IMR-90 (cell line): ENCODE measurements around the gene KRTAP12-3. TPM values are rescaled to one million over a fixed set of nuclear protein-coding genes. Genes with fewer than 3 reads are reported as not detected.

Source experiments
- ATAC-seq: fragments of 200-7000 bp; cut with Tn5 transposase; 2 replicates; pipeline ENCODE4 v1.9.1; 2020; ENCODE audit warnings: low read depth, mild to moderate bottlenecking, moderate library complexity
- BruUV-seq: library from RNA; stranded (reverse); fragments of 400-500 nt; replicated peaks from 2 replicates; lab custom pipeline; 2021; lab: Mats Ljungman, UMichigan
- CTCF ChIA-PET: fragments of 300-600 bp; formaldehyde crosslinking; extraction: SDS; loops from one replicate; lab custom pipeline; 2021; ENCODE audit warnings: antibody characterized with exemption; lab: Yijun Ruan, JAX
- POLR2A ChIA-PET: fragments of 300-600 bp; sonication (Branson Sonifier 250); formaldehyde crosslinking; loops from one replicate; lab custom pipeline; 2022; ENCODE audit warnings: antibody characterized with exemption; ENCODE audit not compliant: unreplicated experiment; lab: Charles Lee
- DNase-seq: peaks from one replicate; pipeline ENCODE4 v3.0.0; 2013
- H2AFZ ChIP-seq: replicated peaks from 2 replicates; pipeline ENCODE3; 2013; ENCODE audit warnings: low read length, mild to moderate bottlenecking; ENCODE audit not compliant: poor library complexity
- H2AK5ac ChIP-seq: 2 replicates; pipeline ENCODE4 v1.6.1; 2013; ENCODE audit warnings: low read depth, low read length, inconsistent platforms
- H2AK9ac ChIP-seq: replicated peaks from 2 replicates; pipeline ENCODE3; 2013; ENCODE audit warnings: mild to moderate bottlenecking, low read depth, low read length, moderate library complexity; ENCODE audit not compliant: poor library complexity
- H2BK120ac ChIP-seq: 2 replicates; pipeline ENCODE4 v1.6.1; 2013; ENCODE audit warnings: low read depth, low read length, inconsistent platforms
- H2BK15ac ChIP-seq: 3 replicates; pipeline ENCODE4 v1.6.1; 2013; ENCODE audit warnings: low read depth, low read length, inconsistent platforms
- H2BK20ac ChIP-seq: 2 replicates; pipeline ENCODE4 v1.6.1; 2013; ENCODE audit warnings: low read depth, mild to moderate bottlenecking, inconsistent platforms, low read length, moderate library complexity
- H2BK5ac ChIP-seq: 2 replicates; pipeline ENCODE4 v1.6.1; 2013; ENCODE audit warnings: mild to moderate bottlenecking, low read depth, low read length, inconsistent platforms; ENCODE audit not compliant: poor library complexity, severe bottlenecking
- H3K14ac ChIP-seq: replicated peaks from 2 replicates; pipeline ENCODE4 v1.6.1; 2013; ENCODE audit warnings: low read depth, low read length, inconsistent platforms
- H3K18ac ChIP-seq: 2 replicates; pipeline ENCODE4 v1.6.1; 2013; ENCODE audit warnings: low read depth, low read length, control low read depth
- H3K23ac ChIP-seq: 2 replicates; pipeline ENCODE4 v1.6.1; 2013; ENCODE audit warnings: low read depth, low read length, inconsistent platforms
- H3K27ac ChIP-seq: 2 replicates; pipeline ENCODE4 v1.5.1; 2013; ENCODE audit warnings: mild to moderate bottlenecking, control low read depth, low read length; ENCODE audit not compliant: insufficient read depth
- H3K27me3 ChIP-seq: 2 replicates; pipeline ENCODE4 v1.6.1; 2013; ENCODE audit warnings: low read length; ENCODE audit not compliant: control insufficient read depth, insufficient read depth
- H3K36me3 ChIP-seq: 2 replicates; pipeline ENCODE4 v1.6.1; 2013; ENCODE audit warnings: low read length, mixed read lengths; ENCODE audit not compliant: control insufficient read depth, insufficient read depth
- H3K4ac ChIP-seq: 2 replicates; pipeline ENCODE4 v1.6.1; 2013; ENCODE audit warnings: low read depth, low read length, inconsistent platforms
- H3K4me1 ChIP-seq: 2 replicates; pipeline ENCODE4 v1.6.1; 2013; ENCODE audit warnings: low read length, mixed read lengths; ENCODE audit not compliant: control insufficient read depth, insufficient read depth
- H3K4me2 ChIP-seq: 2 replicates; pipeline ENCODE4 v1.6.1; 2013; ENCODE audit warnings: low read depth, mild to moderate bottlenecking, control low read depth, low read length, moderate library complexity
- H3K4me3 ChIP-seq: 2 replicates; pipeline ENCODE4 v1.5.1; 2013; ENCODE audit warnings: low read depth, mild to moderate bottlenecking, control low read depth, low read length, moderate library complexity; ENCODE audit not compliant: insufficient read depth
- H3K56ac ChIP-seq: 2 replicates; pipeline ENCODE4 v1.6.1; 2013; ENCODE audit warnings: low read length, inconsistent platforms; ENCODE audit not compliant: insufficient read depth; ENCODE audit errors: extremely low read depth
- H3K79me1 ChIP-seq, 2 experiments: 2 replicates each; pipeline ENCODE4 v1.6.1; 2013; ENCODE audit warnings: low read length in 2 of 2, inconsistent platforms in 1 of 2, low read depth in 1 of 2
- H3K9ac ChIP-seq: 2 replicates; pipeline ENCODE4 v1.6.1; 2013; ENCODE audit warnings: low read depth, low read length, control low read depth
- H3K9me1 ChIP-seq: 2 replicates; pipeline ENCODE4 v1.6.1; 2013; ENCODE audit warnings: low read length, inconsistent platforms; ENCODE audit not compliant: insufficient read depth
- H3K9me3 ChIP-seq: 2 replicates; pipeline ENCODE4 v1.6.1; 2013; ENCODE audit warnings: low read length; ENCODE audit not compliant: control insufficient read depth, insufficient read depth
- H4K20me1 ChIP-seq: 2 replicates; pipeline ENCODE4 v1.6.1; 2013; ENCODE audit warnings: low read length, inconsistent platforms; ENCODE audit not compliant: insufficient read depth
- H4K5ac ChIP-seq: 2 replicates; pipeline ENCODE4 v1.6.1; 2013; ENCODE audit warnings: mild to moderate bottlenecking, low read depth, low read length, control low read depth
- H4K8ac ChIP-seq, 2 experiments: 2 replicates each; pipeline ENCODE4 v1.6.1; 2013; ENCODE audit warnings: low read depth in 2 of 2, low read length in 2 of 2, control low read depth in 1 of 2, inconsistent platforms in 1 of 2
- H4K91ac ChIP-seq: 2 replicates; pipeline ENCODE4 v1.6.1; 2013; ENCODE audit warnings: low read depth, low read length, inconsistent platforms; ENCODE audit not compliant: insufficient read depth
- BHLHE40 ChIP-seq: fragments of 150-350 bp; IDR thresholded peaks from 2 replicates; pipeline ENCODE4 v1.6.1; 2016; ENCODE audit warnings: mild to moderate bottlenecking, low read depth, low read length
- CEBPB ChIP-seq: IDR thresholded peaks from 2 replicates; pipeline ENCODE4 v1.6.1; 2012; ENCODE audit warnings: low read depth, low read length, improper control_type of control experiment
- CHD1 ChIP-seq: IDR thresholded peaks from 2 replicates; pipeline ENCODE4 v1.6.1; 2012; ENCODE audit warnings: low read depth, low read length, improper control_type of control experiment
- ELK1 ChIP-seq: fragments of 150-350 bp; IDR thresholded peaks from 2 replicates; pipeline ENCODE4 v1.6.1; 2016; ENCODE audit warnings: low read depth, mild to moderate bottlenecking, low read length, moderate library complexity, borderline replicate concordance
- FOS ChIP-seq: fragments of 150-350 bp; IDR thresholded peaks from 2 replicates; pipeline ENCODE4 v1.6.1; 2016; ENCODE audit warnings: low read depth, low read length
- MAZ ChIP-seq: IDR thresholded peaks from 2 replicates; pipeline ENCODE4 v1.6.1; 2012; ENCODE audit warnings: low read depth, mild to moderate bottlenecking, low read length, improper control_type of control experiment, moderate library complexity, borderline replicate concordance
- NFE2L2 ChIP-seq: fragments of 150-350 bp; IDR thresholded peaks from 2 replicates; pipeline ENCODE4 v1.6.1; 2016; ENCODE audit warnings: low read depth, mild to moderate bottlenecking, low read length
- RAD21 ChIP-seq: IDR thresholded peaks from 2 replicates; pipeline ENCODE4 v1.6.1; 2012; ENCODE audit warnings: low read length, improper control_type of control experiment
- SMC3 ChIP-seq: fragments of 150-350 bp; IDR thresholded peaks from 2 replicates; pipeline ENCODE4 v1.6.1; 2016; ENCODE audit warnings: low read depth, mild to moderate bottlenecking, antibody characterized with exemption, low read length, moderate library complexity
- USF2 ChIP-seq: fragments of 150-350 bp; IDR thresholded peaks from 2 replicates; pipeline ENCODE4 v1.6.1; 2017; ENCODE audit warnings: mild to moderate bottlenecking, antibody characterized with exemption, low read length, low read depth
- WGBS, 2 experiments: methylation state at CpG; one replicate each; pipeline versions ENCODE4 v1.1.5 to v1.1.7; 2013; ENCODE audit warnings: missing lambda C conversion rate in 2 of 2; ENCODE audit not compliant: insufficient read length in 1 of 2; ENCODE audit errors: extremely low coverage in 2 of 2; 5-methylcytosine and 5-hydroxymethylcytosine counted together
- dilution Hi-C: fragments of 300-500 bp; cut with HindIII; formaldehyde crosslinking; loops from one replicate; pipeline ENCODE4 v1.14.3; 2018; ENCODE audit warnings: low sequenced_read_pairs; ENCODE audit not compliant: unreplicated experiment
- in situ Hi-C: fragments of 300-500 bp; cut with MboI; formaldehyde crosslinking; loops from 3 replicates; pipeline ENCODE4 v1.14.3; 2019; ENCODE audit warnings: low sequenced_read_pairs, inconsistent platforms, mixed read lengths
- intact Hi-C: fragments of 100-400 bp; cut with micrococcal nuclease; formaldehyde crosslinking; loops from 2 replicates; pipeline ENCODE4 v1.10.0; 2022
- polyA plus RNA-seq, 3 experiments: library from polyadenylated mRNA; depleted of rRNA; stranded (reverse); fragments of >200 nt; gene quantifications; 2 replicates each; pipeline ENCODE4 v1.2.3, GENCODE V29; 2012; ENCODE audit warnings: low replicate concordance in 1 of 3
- total RNA-seq: library from RNA; depleted of rRNA; stranded (reverse); fragments of >200 nt; gene quantifications from 2 replicates; pipeline ENCODE4 v1.2.3, GENCODE V29; 2012

Gene KRTAP12-3
- total and polyA plus RNA-seq, 2 of the 4 experiments (the other 2 are of a cell fraction): not detected

- no peaks in the 10 kb centered on the region for H4K20me1 ChIP-seq
- DNase-seq (no peak), ATAC-seq (no peak)
- intact Hi-C loops (no loop called here), dilution Hi-C loops (no loop called here), in situ Hi-C loops (no loop called here)
- H4K91ac ChIP-seq: no peak overlapping the region
- H2AFZ ChIP-seq: no peak overlapping the region
- no TSS peak for BruUV-seq
- ChIA-PET POLR2A (no interaction called here), CTCF (no interaction called here)
- no peak for TF ChIP-seq ELK1
- no peak for TF ChIP-seq CEBPB
- TF ChIP-seq MAZ: no peak
- no peak for TF ChIP-seq BHLHE40
- TF ChIP-seq CHD1: no peak
- no peak for TF ChIP-seq NFE2L2
- TF ChIP-seq RAD21: no peak
- TF ChIP-seq FOS: no peak
- TF ChIP-seq SMC3: no peak
- no peak for TF ChIP-seq USF2
- H3K9me3 ChIP-seq: no peaks in the 10 kb centered on the region
- no peak overlapping the region for H2AK9ac ChIP-seq
- no peak overlapping the region for H3K4me3 ChIP-seq
- no peaks in the 10 kb centered on the region for H3K79me1 ChIP-seq
- H2BK20ac ChIP-seq: no peak overlapping the region
- no peak overlapping the region for H4K8ac ChIP-seq
- no peak overlapping the region for H3K4me2 ChIP-seq
- no peaks in the 10 kb centered on the region for H3K4me1 ChIP-seq
- H3K18ac ChIP-seq: no peak overlapping the region
- no peak overlapping the region for H3K27ac ChIP-seq
- no peak overlapping the region for H3K4ac ChIP-seq
- H2BK15ac ChIP-seq: no peak overlapping the region
- H3K23ac ChIP-seq: no peak overlapping the region
- no peak overlapping the region for H3K14ac ChIP-seq
- H2AK5ac ChIP-seq: no peak overlapping the region
- H3K56ac ChIP-seq: no peak overlapping the region
- no peak overlapping the region for H4K5ac ChIP-seq
- 40% methylated on average over 2 of the region's 6 CpGs; no CpG with 5 or more reads in 1 of the 2 experiments for WGBS, 2 experiments
- H3K27me3 ChIP-seq: peaks cover 32% of the 10 kb centered on the region
- H3K9me1 ChIP-seq: no peaks in the 10 kb centered on the region
- no peak overlapping the region for H2BK120ac ChIP-seq
- no peak overlapping the region for H3K9ac ChIP-seq
- H2BK5ac ChIP-seq: no peak overlapping the region
- no peaks in the 10 kb centered on the region for H3K36me3 ChIP-seq
These were observed 26.8 kb downstream of the KRTAP12-3 start for GRCh38 chr21:44684483-44684882.
